Neural cell (in vitro differentiated cells): ENCODE measurements around the gene SLC6A18. TPM values are rescaled to one million over a fixed set of nuclear protein-coding genes. Genes with fewer than 3 reads are reported as not detected.

Experiments
- H2AFZ ChIP-seq: fragments of 200-600, 300-800 bp; sonication (generic), shearing (Covaris generic); 2 replicates; pipeline ENCODE4 v1.6.0; 2014; ENCODE audit warnings: low read depth, mild to moderate bottlenecking, antibody characterized with exemption, low read length, moderate library complexity
- H3F3A ChIP-seq: fragments of 200-600 bp; shearing (Covaris generic); 2 replicates; pipeline ENCODE4 v1.6.1; 2016; ENCODE audit warnings: mild to moderate bottlenecking, moderate library complexity, mixed read lengths, antibody characterized with exemption, low read length; ENCODE audit not compliant: insufficient read depth, poor library complexity, severe bottlenecking
- H3K27ac ChIP-seq: fragments of 200-600, 300-800 bp; sonication (generic), shearing (Covaris generic); 2 replicates; pipeline ENCODE4 v1.5.1; 2014; ENCODE audit warnings: mild to moderate bottlenecking, low read length, moderate library complexity
- H3K27me3 ChIP-seq: fragments of 300-800, 200-600 bp; sonication (generic), shearing (Covaris generic); 2 replicates; pipeline ENCODE4 v1.6.0; 2014; ENCODE audit warnings: mild to moderate bottlenecking, low read depth, low read length, moderate library complexity; ENCODE audit not compliant: insufficient read depth
- H3K36me3 ChIP-seq: fragments of 300-800, 200-600 bp; sonication (generic), shearing (Covaris generic); 2 replicates; pipeline ENCODE4 v1.5.1; 2014; ENCODE audit warnings: mild to moderate bottlenecking, antibody characterized with exemption, low read length, moderate library complexity; ENCODE audit not compliant: insufficient read depth
- H3K4me2 ChIP-seq: fragments of 300-800, 200-600 bp; sonication (generic), shearing (Covaris generic); 2 replicates; pipeline ENCODE4 v1.6.0; 2014; ENCODE audit warnings: mild to moderate bottlenecking, low read length
- H3K4me3 ChIP-seq: fragments of 300-800, 200-600 bp; sonication (generic), shearing (Covaris generic); 2 replicates; pipeline ENCODE4 v1.5.1; 2014; ENCODE audit warnings: mild to moderate bottlenecking, low read length, moderate library complexity
- H3K79me2 ChIP-seq: fragments of 200-600 bp; shearing (Covaris generic); replicated peaks from 2 replicates; pipeline ENCODE4 v1.6.0; 2014; ENCODE audit warnings: mild to moderate bottlenecking, low read length, moderate library complexity; ENCODE audit not compliant: insufficient read depth
- H3K9ac ChIP-seq: fragments of 300-800, 200-600 bp; sonication (generic), shearing (Covaris generic); 2 replicates; pipeline ENCODE4 v1.6.1; 2016; ENCODE audit warnings: mild to moderate bottlenecking, low read length, mixed read lengths
- H3K9me2 ChIP-seq: fragments of 200-600 bp; shearing (Covaris generic); 2 replicates; pipeline ENCODE4 v1.6.1; 2016; ENCODE audit warnings: mild to moderate bottlenecking, low read length, mixed read lengths; ENCODE audit not compliant: insufficient read depth
- H3K9me3 ChIP-seq: fragments of 200-600, 300-800 bp; sonication (generic), shearing (Covaris generic); 2 replicates; pipeline ENCODE4 v1.6.1; 2016; ENCODE audit warnings: mild to moderate bottlenecking, mixed run types, low read length, moderate library complexity, mixed read lengths
- H4K20me1 ChIP-seq: fragments of 200-600 bp; shearing (Covaris generic); 2 replicates; pipeline ENCODE4 v1.6.1; 2016; ENCODE audit warnings: mild to moderate bottlenecking, mixed run types; ENCODE audit not compliant: insufficient read depth
- EP300 ChIP-seq: fragments of 450-650 bp; conservative IDR thresholded peaks from 2 replicates; pipeline ENCODE4 v1.6.1; 2014; ENCODE audit warnings: antibody characterized with exemption, mild to moderate bottlenecking, moderate library complexity; ENCODE audit not compliant: poor library complexity, severe bottlenecking
- EZH2 ChIP-seq: fragments of 200-600, 300-800 bp; shearing (Covaris generic), sonication (generic); IDR thresholded peaks from 2 replicates; pipeline ENCODE4 v1.6.1; 2014; ENCODE audit warnings: antibody characterized with exemption, low read length, borderline replicate concordance, mild to moderate bottlenecking; ENCODE audit not compliant: insufficient read depth, poor library complexity, severe bottlenecking
- MXI1 ChIP-seq: fragments of 450-650 bp; conservative IDR thresholded peaks from 2 replicates; pipeline ENCODE4 v1.6.1; 2014; ENCODE audit warnings: antibody characterized with exemption, mild to moderate bottlenecking; ENCODE audit not compliant: poor library complexity, severe bottlenecking
- POLR2AphosphoS5 ChIP-seq: IDR thresholded peaks from 2 replicates; pipeline ENCODE4 v1.6.1; 2012
- RAD21 ChIP-seq: fragments of 450-650 bp; conservative IDR thresholded peaks from 2 replicates; pipeline ENCODE4 v1.6.1; 2014; ENCODE audit warnings: antibody characterized with exemption, mild to moderate bottlenecking, moderate library complexity
- SMC3 ChIP-seq: fragments of 450-650 bp; conservative IDR thresholded peaks from 2 replicates; pipeline ENCODE4 v1.6.1; 2014; ENCODE audit warnings: antibody characterized with exemption, mild to moderate bottlenecking, moderate library complexity; ENCODE audit not compliant: poor library complexity
- TAF1 ChIP-seq: IDR thresholded peaks from 2 replicates; pipeline ENCODE4 v1.6.1; 2012; ENCODE audit warnings: low read depth
- polyA plus RNA-seq: library from polyadenylated mRNA; depleted of rRNA; stranded (reverse); fragments of >200 nt; gene quantifications from 2 replicates; pipeline ENCODE4 v1.2.3, GENCODE V29; 2014
- TF ChIP-seq, protein P1 (sequence below): fragments of 450-650 bp; IDR thresholded peaks from 2 replicates; pipeline ENCODE4 v1.5.1; 2014; ENCODE audit warnings: antibody characterized with exemption, mild to moderate bottlenecking, moderate library complexity; ENCODE audit not compliant: poor library complexity, severe bottlenecking
- TF ChIP-seq, protein P2 (sequence below): IDR thresholded peaks from 2 replicates; pipeline ENCODE4 v1.6.1; 2012; ENCODE audit warnings: borderline replicate concordance

The SLC6A18 gene
- polyA plus RNA-seq, 1 donor from 2014 or later, result not detected

DNA sequence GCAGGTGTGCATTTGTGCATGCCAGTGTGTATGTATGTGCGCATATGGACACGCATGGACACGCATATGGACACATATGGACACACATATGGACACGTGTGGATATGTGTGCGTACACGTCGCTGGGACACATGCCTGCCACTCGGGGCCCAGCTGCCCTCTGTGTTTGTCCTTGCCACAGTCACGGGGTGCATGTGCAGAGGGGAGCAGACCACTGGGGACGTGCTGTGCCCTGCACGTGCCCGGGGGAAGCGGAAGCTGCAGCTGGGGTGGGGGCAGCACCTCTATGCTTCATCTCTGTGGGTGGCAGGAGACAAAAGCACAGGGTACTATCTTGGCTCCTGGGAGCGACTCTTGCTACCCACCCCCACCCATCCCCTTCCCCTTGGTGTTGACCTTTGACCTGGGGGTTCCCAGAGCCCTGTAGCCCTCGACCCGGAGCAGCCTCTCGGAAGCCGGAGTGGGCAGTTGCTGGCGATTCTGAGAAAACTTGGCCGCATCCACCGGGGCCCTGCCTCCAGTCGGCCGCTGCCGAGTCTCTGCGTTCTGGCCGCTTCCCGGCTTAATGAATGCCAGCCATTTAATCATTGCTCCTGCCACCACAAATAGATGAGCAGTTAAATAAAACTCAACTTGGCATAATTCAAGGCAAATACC lies 2.4 kb upstream of the SLC6A18 start:
- Histone ChIP-seq H3K9me2 (no peaks in the 10 kb centered on the region), H3K79me2 (no peaks in the 10 kb centered on the region), H2AFZ (no peak overlapping the region), H3K4me2 (no peak overlapping the region), H4K20me1 (no peaks in the 10 kb centered on the region), H3K27me3 (no peaks in the 10 kb centered on the region), H3K27ac (no peak overlapping the region), H3K4me3 (no peak overlapping the region), H3K36me3 (no peaks in the 10 kb centered on the region), H3K9ac (no peak overlapping the region), H3K9me3 (no peaks in the 10 kb centered on the region), H3F3A (no peaks in the 10 kb centered on the region)
- no peak for TF ChIP-seq MXI1
- no peak for TF ChIP-seq EZH2
- no peak for TF ChIP-seq SMC3
- TF ChIP-seq RAD21, result no peak
- TF ChIP-seq TAF1, result no peak
- TF ChIP-seq, protein P1, sequence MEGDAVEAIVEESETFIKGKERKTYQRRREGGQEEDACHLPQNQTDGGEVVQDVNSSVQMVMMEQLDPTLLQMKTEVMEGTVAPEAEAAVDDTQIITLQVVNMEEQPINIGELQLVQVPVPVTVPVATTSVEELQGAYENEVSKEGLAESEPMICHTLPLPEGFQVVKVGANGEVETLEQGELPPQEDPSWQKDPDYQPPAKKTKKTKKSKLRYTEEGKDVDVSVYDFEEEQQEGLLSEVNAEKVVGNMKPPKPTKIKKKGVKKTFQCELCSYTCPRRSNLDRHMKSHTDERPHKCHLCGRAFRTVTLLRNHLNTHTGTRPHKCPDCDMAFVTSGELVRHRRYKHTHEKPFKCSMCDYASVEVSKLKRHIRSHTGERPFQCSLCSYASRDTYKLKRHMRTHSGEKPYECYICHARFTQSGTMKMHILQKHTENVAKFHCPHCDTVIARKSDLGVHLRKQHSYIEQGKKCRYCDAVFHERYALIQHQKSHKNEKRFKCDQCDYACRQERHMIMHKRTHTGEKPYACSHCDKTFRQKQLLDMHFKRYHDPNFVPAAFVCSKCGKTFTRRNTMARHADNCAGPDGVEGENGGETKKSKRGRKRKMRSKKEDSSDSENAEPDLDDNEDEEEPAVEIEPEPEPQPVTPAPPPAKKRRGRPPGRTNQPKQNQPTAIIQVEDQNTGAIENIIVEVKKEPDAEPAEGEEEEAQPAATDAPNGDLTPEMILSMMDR, result no peak
- TF ChIP-seq POLR2AphosphoS5, result no peak
- no peak for TF ChIP-seq EP300
- TF ChIP-seq, protein P2, sequence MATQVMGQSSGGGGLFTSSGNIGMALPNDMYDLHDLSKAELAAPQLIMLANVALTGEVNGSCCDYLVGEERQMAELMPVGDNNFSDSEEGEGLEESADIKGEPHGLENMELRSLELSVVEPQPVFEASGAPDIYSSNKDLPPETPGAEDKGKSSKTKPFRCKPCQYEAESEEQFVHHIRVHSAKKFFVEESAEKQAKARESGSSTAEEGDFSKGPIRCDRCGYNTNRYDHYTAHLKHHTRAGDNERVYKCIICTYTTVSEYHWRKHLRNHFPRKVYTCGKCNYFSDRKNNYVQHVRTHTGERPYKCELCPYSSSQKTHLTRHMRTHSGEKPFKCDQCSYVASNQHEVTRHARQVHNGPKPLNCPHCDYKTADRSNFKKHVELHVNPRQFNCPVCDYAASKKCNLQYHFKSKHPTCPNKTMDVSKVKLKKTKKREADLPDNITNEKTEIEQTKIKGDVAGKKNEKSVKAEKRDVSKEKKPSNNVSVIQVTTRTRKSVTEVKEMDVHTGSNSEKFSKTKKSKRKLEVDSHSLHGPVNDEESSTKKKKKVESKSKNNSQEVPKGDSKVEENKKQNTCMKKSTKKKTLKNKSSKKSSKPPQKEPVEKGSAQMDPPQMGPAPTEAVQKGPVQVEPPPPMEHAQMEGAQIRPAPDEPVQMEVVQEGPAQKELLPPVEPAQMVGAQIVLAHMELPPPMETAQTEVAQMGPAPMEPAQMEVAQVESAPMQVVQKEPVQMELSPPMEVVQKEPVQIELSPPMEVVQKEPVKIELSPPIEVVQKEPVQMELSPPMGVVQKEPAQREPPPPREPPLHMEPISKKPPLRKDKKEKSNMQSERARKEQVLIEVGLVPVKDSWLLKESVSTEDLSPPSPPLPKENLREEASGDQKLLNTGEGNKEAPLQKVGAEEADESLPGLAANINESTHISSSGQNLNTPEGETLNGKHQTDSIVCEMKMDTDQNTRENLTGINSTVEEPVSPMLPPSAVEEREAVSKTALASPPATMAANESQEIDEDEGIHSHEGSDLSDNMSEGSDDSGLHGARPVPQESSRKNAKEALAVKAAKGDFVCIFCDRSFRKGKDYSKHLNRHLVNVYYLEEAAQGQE, result no peak

DNA sequence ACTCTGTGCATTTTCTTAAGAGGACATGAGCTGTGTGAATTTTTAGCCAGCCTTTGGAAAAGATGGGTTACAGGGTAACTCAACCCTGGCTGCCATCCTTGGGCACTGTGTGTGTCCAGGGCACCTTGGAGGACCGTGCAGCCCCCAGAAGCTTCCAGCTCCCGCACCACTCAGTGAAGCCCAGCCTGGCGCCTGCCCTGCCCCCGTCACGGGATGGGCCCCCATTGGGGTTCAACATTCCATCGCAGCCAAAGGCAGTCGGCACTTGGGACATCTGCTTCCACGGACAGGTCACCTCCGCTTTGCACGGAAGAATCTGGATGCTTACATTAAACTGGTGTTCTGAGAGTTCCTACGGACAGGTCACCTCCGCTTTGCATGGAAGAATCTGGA lies 1.9 kb upstream of the SLC6A18 start:
- no peaks in the 10 kb centered on the region for H3F3A ChIP-seq
- H3K36me3 ChIP-seq, result no peaks in the 10 kb centered on the region
- no peak overlapping the region for H3K4me2 ChIP-seq

More for the DNA sequence above, 1.9 kb upstream of the SLC6A18 start:
- Histone ChIP-seq H3K27me3 (no peaks in the 10 kb centered on the region), H3K9ac (no peak overlapping the region), H4K20me1 (no peaks in the 10 kb centered on the region), H3K79me2 (no peaks in the 10 kb centered on the region), H3K4me3 (no peak overlapping the region), H3K9me2 (no peaks in the 10 kb centered on the region), H2AFZ (no peak overlapping the region), H3K27ac (no peak overlapping the region), H3K9me3 (no peaks in the 10 kb centered on the region)
- TF ChIP-seq POLR2AphosphoS5 (no peak), SMC3 (no peak), EP300 (no peak), TAF1 (no peak), MXI1 (no peak)
